ENCODE measurements around the gene PCDH19.

Gene PCDH19

GRCh38 chrX:100417681-100418080, 7.6 kb upstream of the PCDH19 start:
- Histone ChIP-seq H3K36me3 (ENCODE audit: control insufficient read depth in 1 of 2, insufficient read depth in 2 of 2, low read length in 2 of 2) (no peaks in the 10 kb centered on the region), H3K9me3 (ENCODE audit: control insufficient read depth in 1 of 2, low read length in 2 of 2) (no peaks in the 10 kb centered on the region), H3K27me3 (ENCODE audit: control insufficient read depth in 1 of 2, insufficient read depth in 2 of 2, low read length in 2 of 2) (peaks cover 0 to 2% of the 10 kb centered on the region in 2 donors), H3K4me1 (ENCODE audit: control insufficient read depth in 1 of 2, insufficient read depth in 2 of 2, low read length in 2 of 2) (no peaks in the 10 kb centered on the region), H3K4me3 (ENCODE audit: low read depth in 1 of 2, low read length in 2 of 2) (no peak overlapping the region), H3K9ac (ENCODE audit: low read depth in 1 of 2, low read length in 2 of 2) (no peak overlapping the region), H3K27ac (ENCODE audit: low read depth, low read length) (no peak overlapping the region)

GRCh38 chrX:100413229-100413628, 3.2 kb upstream of the PCDH19 start:
- no peak overlapping the region for H3K9ac ChIP-seq (ENCODE audit: low read depth in 1 of 2, low read length in 2 of 2)
- H3K4me3 ChIP-seq (ENCODE audit: low read depth in 1 of 2, low read length in 2 of 2) = no peak overlapping the region
- H3K27me3 ChIP-seq (ENCODE audit: control insufficient read depth in 1 of 2, insufficient read depth in 2 of 2, low read length in 2 of 2) = peaks cover 10 to 15% of the 10 kb centered on the region in 2 donors
- no peaks in the 10 kb centered on the region for H3K9me3 ChIP-seq (ENCODE audit: control insufficient read depth in 1 of 2, low read length in 2 of 2)
- H3K27ac ChIP-seq (ENCODE audit: low read depth, low read length) = no peak overlapping the region
- H3K36me3 ChIP-seq (ENCODE audit: control insufficient read depth in 1 of 2, insufficient read depth in 2 of 2, low read length in 2 of 2) = no peaks in the 10 kb centered on the region
- H3K4me1 ChIP-seq (ENCODE audit: control insufficient read depth in 1 of 2, insufficient read depth in 2 of 2, low read length in 2 of 2) = no peaks in the 10 kb centered on the region

GRCh38 chrX:100411802-100412715, 2.0 kb upstream of the PCDH19 start:
- Histone ChIP-seq H3K4me3 (ENCODE audit: low read depth in 1 of 2, low read length in 2 of 2) (no peak overlapping the region), H3K9ac (ENCODE audit: low read depth in 1 of 2, low read length in 2 of 2) (no peak overlapping the region), H3K9me3 (ENCODE audit: control insufficient read depth in 1 of 2, low read length in 2 of 2) (no peaks in the 10 kb centered on the region), H3K4me1 (ENCODE audit: control insufficient read depth in 1 of 2, insufficient read depth in 2 of 2, low read length in 2 of 2) (no peaks in the 10 kb centered on the region), H3K27me3 (ENCODE audit: control insufficient read depth in 1 of 2, insufficient read depth in 2 of 2, low read length in 2 of 2) (peaks cover 15 to 16% of the 10 kb centered on the region in 2 donors), H3K36me3 (ENCODE audit: control insufficient read depth in 1 of 2, insufficient read depth in 2 of 2, low read length in 2 of 2) (no peaks in the 10 kb centered on the region), H3K27ac (ENCODE audit: low read depth, low read length) (no peak overlapping the region)

GRCh38 chrX:100410901-100411801, 1.1 kb upstream of the PCDH19 start:
- Histone ChIP-seq H3K9ac (ENCODE audit: low read depth in 1 of 2, low read length in 2 of 2) (no peak overlapping the region), H3K4me1 (ENCODE audit: control insufficient read depth in 1 of 2, insufficient read depth in 2 of 2, low read length in 2 of 2) (no peaks in the 10 kb centered on the region), H3K27me3 (ENCODE audit: control insufficient read depth in 1 of 2, insufficient read depth in 2 of 2, low read length in 2 of 2) (peaks cover 16 to 21% of the 10 kb centered on the region in 2 donors), H3K4me3 (ENCODE audit: low read depth in 1 of 2, low read length in 2 of 2) (no peak overlapping the region), H3K36me3 (ENCODE audit: control insufficient read depth in 1 of 2, insufficient read depth in 2 of 2, low read length in 2 of 2) (no peaks in the 10 kb centered on the region), H3K27ac (ENCODE audit: low read depth, low read length) (no peak overlapping the region), H3K9me3 (ENCODE audit: control insufficient read depth in 1 of 2, low read length in 2 of 2) (no peaks in the 10 kb centered on the region)

GRCh38 chrX:100408713-100409609, 1.1 kb downstream of the PCDH19 start:
- no peaks in the 10 kb centered on the region for H3K4me1 ChIP-seq (ENCODE audit: control insufficient read depth in 1 of 2, insufficient read depth in 2 of 2, low read length in 2 of 2)
- peak overlapping the region in 1 of 2 donors; percentile 28 for H3K4me3 ChIP-seq (ENCODE audit: low read depth in 1 of 2, low read length in 2 of 2)
- H3K27me3 ChIP-seq (ENCODE audit: control insufficient read depth in 1 of 2, insufficient read depth in 2 of 2, low read length in 2 of 2) = peaks cover 16 to 21% of the 10 kb centered on the region in 2 donors

GRCh38 chrX:100407784-100408712, 2.0 kb downstream of the PCDH19 start:
- Histone ChIP-seq H3K27ac (ENCODE audit: low read depth, low read length) (no peak overlapping the region), H3K36me3 (ENCODE audit: control insufficient read depth in 1 of 2, insufficient read depth in 2 of 2, low read length in 2 of 2) (no peaks in the 10 kb centered on the region), H3K9me3 (ENCODE audit: control insufficient read depth in 1 of 2, low read length in 2 of 2) (no peaks in the 10 kb centered on the region), H3K4me3 (ENCODE audit: low read depth in 1 of 2, low read length in 2 of 2) (no peak overlapping the region), H3K9ac (ENCODE audit: low read depth in 1 of 2, low read length in 2 of 2) (no peak overlapping the region), H3K4me1 (ENCODE audit: control insufficient read depth in 1 of 2, insufficient read depth in 2 of 2, low read length in 2 of 2) (no peaks in the 10 kb centered on the region), H3K27me3 (ENCODE audit: control insufficient read depth in 1 of 2, insufficient read depth in 2 of 2, low read length in 2 of 2) (peaks cover 16 to 21% of the 10 kb centered on the region in 2 donors)

More at GRCh38 chrX:100408713-100409609, 1.1 kb downstream of the PCDH19 start:
- Histone ChIP-seq H3K9me3 (ENCODE audit: control insufficient read depth in 1 of 2, low read length in 2 of 2) (no peaks in the 10 kb centered on the region), H3K36me3 (ENCODE audit: control insufficient read depth in 1 of 2, insufficient read depth in 2 of 2, low read length in 2 of 2) (no peaks in the 10 kb centered on the region), H3K27ac (ENCODE audit: low read depth, low read length) (no peak overlapping the region), H3K9ac (ENCODE audit: low read depth in 1 of 2, low read length in 2 of 2) (no peak overlapping the region)

- H3K4me1 ChIP-seq (ENCODE audit: control insufficient read depth in 1 of 2, insufficient read depth in 2 of 2, low read length in 2 of 2) = no peaks in the 10 kb centered on the region
- no peaks in the 10 kb centered on the region for H3K36me3 ChIP-seq (ENCODE audit: control insufficient read depth in 1 of 2, insufficient read depth in 2 of 2, low read length in 2 of 2)
- H3K9me3 ChIP-seq (ENCODE audit: control insufficient read depth in 1 of 2, low read length in 2 of 2) = no peaks in the 10 kb centered on the region
- no peak overlapping the region for H3K27ac ChIP-seq (ENCODE audit: low read depth, low read length)
- no peak overlapping the region for H3K9ac ChIP-seq (ENCODE audit: low read depth in 1 of 2, low read length in 2 of 2)
- no peak overlapping the region for H3K4me3 ChIP-seq (ENCODE audit: low read depth in 1 of 2, low read length in 2 of 2)
- peaks cover 14 to 16% of the 10 kb centered on the region in 2 donors for H3K27me3 ChIP-seq (ENCODE audit: control insufficient read depth in 1 of 2, insufficient read depth in 2 of 2, low read length in 2 of 2)
Measured at GRCh38 chrX:100407147-100407783, 2.8 kb downstream of the PCDH19 start.

GRCh38 chrX:100405424-100405823, 4.6 kb downstream of the PCDH19 start:
- Histone ChIP-seq H3K4me3 (ENCODE audit: low read depth in 1 of 2, low read length in 2 of 2) (no peak overlapping the region), H3K27me3 (ENCODE audit: control insufficient read depth in 1 of 2, insufficient read depth in 2 of 2, low read length in 2 of 2) (peaks cover 6 to 12% of the 10 kb centered on the region in 2 donors)

More at GRCh38 chrX:100405424-100405823, 4.6 kb downstream of the PCDH19 start:
- Histone ChIP-seq H3K9me3 (ENCODE audit: control insufficient read depth in 1 of 2, low read length in 2 of 2) (no peaks in the 10 kb centered on the region), H3K36me3 (ENCODE audit: control insufficient read depth in 1 of 2, insufficient read depth in 2 of 2, low read length in 2 of 2) (no peaks in the 10 kb centered on the region), H3K27ac (ENCODE audit: low read depth, low read length) (no peak overlapping the region), H3K9ac (ENCODE audit: low read depth in 1 of 2, low read length in 2 of 2) (no peak overlapping the region), H3K4me1 (ENCODE audit: control insufficient read depth in 1 of 2, insufficient read depth in 2 of 2, low read length in 2 of 2) (no peaks in the 10 kb centered on the region)

All from duodenal mucosa (tissue), 2 donors.